ENCODE results near the gene HPSE2.

The HPSE2 gene

GRCh38 chr10:98858525-98858924 lies 377.1 kb downstream of the HPSE2 start:
- H4K20me1 ChIP-seq (ENCODE audit: low read depth, low read length): no peaks in the 10 kb centered on the region
- H3K9me3 ChIP-seq (ENCODE audit: insufficient read depth, low read length): no peaks in the 10 kb centered on the region
- no peak overlapping the region for H3K4me3 ChIP-seq (ENCODE audit: insufficient read depth, low read length, poor library complexity, severe bottlenecking)
- no peak overlapping the region for H2AFZ ChIP-seq (ENCODE audit: low read depth, low read length, severe bottlenecking)
- H3K9ac ChIP-seq (ENCODE audit: low read length): no peak overlapping the region
- H3K36me3 ChIP-seq (ENCODE audit: low read length): no peaks in the 10 kb centered on the region
- H3K79me2 ChIP-seq (ENCODE audit: insufficient read depth, low read length): no peaks in the 10 kb centered on the region
- no peak overlapping the region for H3K27ac ChIP-seq (ENCODE audit: low read depth, low read length)
- no peaks in the 10 kb centered on the region for H3F3A ChIP-seq (ENCODE audit: insufficient read depth)
- H3K9me2 ChIP-seq (replicated peaks; ENCODE audit: insufficient read depth, low read length): no peaks in the 10 kb centered on the region
- TF ChIP-seq EZH2phosphoT487 (conservative IDR thresholded peaks at IDR 0.05; ENCODE audit: low read length) (no peak), CTCF (IDR thresholded peaks at IDR 0.05; ENCODE audit: insufficient read depth, low read length, poor library complexity, severe bottlenecking) (peak; percentile 11)
- no peak overlapping the region for H3K4me2 ChIP-seq (ENCODE audit: low read depth, low read length, poor library complexity, severe bottlenecking)
- H3K27me3 ChIP-seq (ENCODE audit: low read length): no peaks in the 10 kb centered on the region

GRCh38 chr10:98855403-98856189 lies 380.1 kb downstream of the HPSE2 start:
- Histone ChIP-seq H3K27ac (ENCODE audit: low read depth, low read length) (no peak overlapping the region), H3K4me2 (ENCODE audit: low read depth, low read length, poor library complexity, severe bottlenecking) (no peak overlapping the region), H3K27me3 (ENCODE audit: low read length) (no peaks in the 10 kb centered on the region), H3K4me3 (ENCODE audit: insufficient read depth, low read length, poor library complexity, severe bottlenecking) (no peak overlapping the region), H3K9ac (ENCODE audit: low read length) (no peak overlapping the region), H3K36me3 (ENCODE audit: low read length) (no peaks in the 10 kb centered on the region), H3K79me2 (ENCODE audit: insufficient read depth, low read length) (no peaks in the 10 kb centered on the region), H3K9me3 (ENCODE audit: insufficient read depth, low read length) (no peaks in the 10 kb centered on the region), H3K9me2 (replicated peaks; ENCODE audit: insufficient read depth, low read length) (no peaks in the 10 kb centered on the region), H3F3A (ENCODE audit: insufficient read depth) (no peaks in the 10 kb centered on the region), H2AFZ (ENCODE audit: low read depth, low read length, severe bottlenecking) (no peak overlapping the region), H4K20me1 (ENCODE audit: low read depth, low read length) (no peaks in the 10 kb centered on the region)
- TF ChIP-seq EZH2phosphoT487 (conservative IDR thresholded peaks at IDR 0.05; ENCODE audit: low read length): no peak
- no peak for TF ChIP-seq CTCF (IDR thresholded peaks at IDR 0.05; ENCODE audit: insufficient read depth, low read length, poor library complexity, severe bottlenecking)

GRCh38 chr10:98852686-98853085 lies 383.0 kb downstream of the HPSE2 start:
- H3K4me3 ChIP-seq (ENCODE audit: insufficient read depth, low read length, poor library complexity, severe bottlenecking): no peak overlapping the region
- no peaks in the 10 kb centered on the region for H4K20me1 ChIP-seq (ENCODE audit: low read depth, low read length)
- no peaks in the 10 kb centered on the region for H3K9me2 ChIP-seq (replicated peaks; ENCODE audit: insufficient read depth, low read length)
- H3K79me2 ChIP-seq (ENCODE audit: insufficient read depth, low read length): no peaks in the 10 kb centered on the region
- H2AFZ ChIP-seq (ENCODE audit: low read depth, low read length, severe bottlenecking): no peak overlapping the region
- TF ChIP-seq CTCF (IDR thresholded peaks at IDR 0.05; ENCODE audit: insufficient read depth, low read length, poor library complexity, severe bottlenecking): peak; percentile 14
- no peak for TF ChIP-seq EZH2phosphoT487 (conservative IDR thresholded peaks at IDR 0.05; ENCODE audit: low read length)
- no peaks in the 10 kb centered on the region for H3K9me3 ChIP-seq (ENCODE audit: insufficient read depth, low read length)
- H3F3A ChIP-seq (ENCODE audit: insufficient read depth): no peaks in the 10 kb centered on the region
- no peak overlapping the region for H3K27ac ChIP-seq (ENCODE audit: low read depth, low read length)
- H3K27me3 ChIP-seq (ENCODE audit: low read length): no peaks in the 10 kb centered on the region
- H3K36me3 ChIP-seq (ENCODE audit: low read length): no peaks in the 10 kb centered on the region
- no peak overlapping the region for H3K4me2 ChIP-seq (ENCODE audit: low read depth, low read length, poor library complexity, severe bottlenecking)
- H3K9ac ChIP-seq (ENCODE audit: low read length): no peak overlapping the region
